Measurements from ENCODE around the gene UTF1.

DNA sequence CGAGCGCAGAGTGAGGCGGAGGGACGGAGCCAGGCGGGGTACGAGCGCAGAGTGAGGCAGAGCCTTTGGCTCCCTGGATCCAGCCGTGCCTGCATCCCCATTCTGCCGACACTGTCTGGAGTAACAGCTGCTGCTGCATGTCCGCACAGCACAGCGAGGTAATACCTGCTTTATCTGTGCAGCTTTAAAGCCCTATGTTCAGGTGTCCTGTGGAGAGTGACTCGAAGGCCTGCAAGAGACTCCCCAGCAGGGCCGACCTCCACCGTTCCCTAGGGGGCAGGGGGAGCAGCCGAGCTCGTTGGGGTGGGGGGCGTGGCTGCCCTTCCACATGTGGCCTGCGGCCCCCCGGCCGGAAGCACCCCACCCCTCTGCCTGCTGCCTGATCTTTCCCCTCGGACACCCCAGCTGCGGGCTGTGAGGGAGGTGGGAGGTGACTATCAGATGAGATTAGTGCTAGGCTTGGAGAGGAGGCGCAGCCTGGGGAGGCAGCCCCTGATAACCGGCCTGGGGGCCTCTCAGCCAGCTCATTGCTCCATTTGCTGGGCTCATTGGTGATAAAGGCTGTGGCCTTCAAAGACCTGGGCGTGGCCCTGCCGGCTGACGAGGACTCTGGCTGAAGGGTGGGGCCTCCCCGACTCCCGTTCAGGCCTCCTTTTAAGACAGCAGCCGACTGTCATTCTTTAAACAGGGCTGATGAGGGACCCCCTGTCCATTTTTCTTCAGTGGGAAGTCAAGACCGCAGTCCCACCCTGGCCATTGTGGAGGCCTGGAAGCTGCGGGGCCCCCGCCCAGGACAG is 15.6 kb downstream of the UTF1 start:
- TF ChIP-seq, protein P1, sequence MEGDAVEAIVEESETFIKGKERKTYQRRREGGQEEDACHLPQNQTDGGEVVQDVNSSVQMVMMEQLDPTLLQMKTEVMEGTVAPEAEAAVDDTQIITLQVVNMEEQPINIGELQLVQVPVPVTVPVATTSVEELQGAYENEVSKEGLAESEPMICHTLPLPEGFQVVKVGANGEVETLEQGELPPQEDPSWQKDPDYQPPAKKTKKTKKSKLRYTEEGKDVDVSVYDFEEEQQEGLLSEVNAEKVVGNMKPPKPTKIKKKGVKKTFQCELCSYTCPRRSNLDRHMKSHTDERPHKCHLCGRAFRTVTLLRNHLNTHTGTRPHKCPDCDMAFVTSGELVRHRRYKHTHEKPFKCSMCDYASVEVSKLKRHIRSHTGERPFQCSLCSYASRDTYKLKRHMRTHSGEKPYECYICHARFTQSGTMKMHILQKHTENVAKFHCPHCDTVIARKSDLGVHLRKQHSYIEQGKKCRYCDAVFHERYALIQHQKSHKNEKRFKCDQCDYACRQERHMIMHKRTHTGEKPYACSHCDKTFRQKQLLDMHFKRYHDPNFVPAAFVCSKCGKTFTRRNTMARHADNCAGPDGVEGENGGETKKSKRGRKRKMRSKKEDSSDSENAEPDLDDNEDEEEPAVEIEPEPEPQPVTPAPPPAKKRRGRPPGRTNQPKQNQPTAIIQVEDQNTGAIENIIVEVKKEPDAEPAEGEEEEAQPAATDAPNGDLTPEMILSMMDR (IDR thresholded peaks at IDR 0.05; ENCODE audit: control extremely low read depth in 1 of 3, insufficient read depth in 1 of 3, low read depth in 1 of 3, low read length in 3 of 3): no peak
- TF ChIP-seq SIN3A (conservative IDR thresholded peaks at IDR 0.05 in 1 of 2, IDR thresholded peaks at IDR 0.05 in 1 of 2; ENCODE audit: low read depth in 1 of 2, low read length in 2 of 2): no peak
- no peak for TF ChIP-seq EP300 (IDR thresholded peaks at IDR 0.05; ENCODE audit: borderline replicate concordance in 1 of 2, low read depth in 2 of 2, low read length in 2 of 2)
- TF ChIP-seq JUND (IDR thresholded peaks at IDR 0.05; ENCODE audit: low read length): no peak
- TF ChIP-seq, protein P2, sequence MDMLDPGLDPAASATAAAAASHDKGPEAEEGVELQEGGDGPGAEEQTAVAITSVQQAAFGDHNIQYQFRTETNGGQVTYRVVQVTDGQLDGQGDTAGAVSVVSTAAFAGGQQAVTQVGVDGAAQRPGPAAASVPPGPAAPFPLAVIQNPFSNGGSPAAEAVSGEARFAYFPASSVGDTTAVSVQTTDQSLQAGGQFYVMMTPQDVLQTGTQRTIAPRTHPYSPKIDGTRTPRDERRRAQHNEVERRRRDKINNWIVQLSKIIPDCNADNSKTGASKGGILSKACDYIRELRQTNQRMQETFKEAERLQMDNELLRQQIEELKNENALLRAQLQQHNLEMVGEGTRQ (IDR thresholded peaks at IDR 0.05; ENCODE audit: low read length): no peak
- no peak for TF ChIP-seq POLR2AphosphoS5 (IDR thresholded peaks at IDR 0.05; ENCODE audit: low read depth, low read length)
- TF ChIP-seq SIRT6 (IDR thresholded peaks at IDR 0.05; ENCODE audit: low read length): no peak
- TF ChIP-seq GABPA (IDR thresholded peaks at IDR 0.05; ENCODE audit: borderline replicate concordance, insufficient read depth, low read length): no peak
- no peak for TF ChIP-seq TEAD4 (IDR thresholded peaks at IDR 0.05; ENCODE audit: low read depth, low read length)
- TF ChIP-seq ZNF274 (IDR thresholded peaks at IDR 0.05; ENCODE audit: borderline replicate concordance, extremely low read depth, low read length): no peak
- no peak for TF ChIP-seq TAF1 (IDR thresholded peaks at IDR 0.05; ENCODE audit: low read depth, low read length)
- no peak for TF ChIP-seq SP4 (IDR thresholded peaks at IDR 0.05; ENCODE audit: low read length)
